Right atrium auricular region (tissue), 2 donors: ENCODE results near the gene ASB11. TPM values are rescaled to one million over a fixed set of nuclear protein-coding genes. Genes with fewer than 3 reads are reported as not detected.

Experiments used
- DNase-seq: peaks from one replicate; pipeline ENCODE4 v3.0.0-alpha.2; 2019; ENCODE audit warnings: low spot score
- H3K27ac ChIP-seq, 2 donors: fragments of 200-600 bp; sonication (generic); 1 replicate in 1 of 2; 2 replicates in 1 of 2; pipeline ENCODE4 v1.5.1; 2016 to 2019
- H3K27me3 ChIP-seq, 2 donors: fragments of 200-600 bp; sonication (generic); one replicate each; pipeline versions ENCODE4 v1.5.1 to v1.6.0; 2017 to 2019
- H3K36me3 ChIP-seq: fragments of 200-600 bp; sonication (generic); one replicate; pipeline ENCODE4 v1.5.1; 2016
- H3K4me1 ChIP-seq, 2 donors: fragments of 200-600 bp; sonication (generic); one replicate each; pipeline versions ENCODE4 v1.5.1 to v1.6.0; 2017 to 2019
- H3K4me3 ChIP-seq, 2 donors: fragments of 200-600 bp; sonication (generic); 1 replicate in 1 of 2; 2 replicates in 1 of 2; pipeline ENCODE4 v1.5.1; 2017 to 2019; ENCODE audit warnings: mild to moderate bottlenecking in 1 of 2, moderate library complexity in 1 of 2
- H3K9me3 ChIP-seq, 2 donors: fragments of 200-600 bp; sonication (generic); one replicate each; pipeline ENCODE4 v1.5.1; 2019
- total RNA-seq, 2 donors: library from RNA; depleted of rRNA; stranded (reverse); fragments of >200 nt; gene quantifications; one replicate each; pipeline ENCODE4 v1.1.0, GENCODE V29; 2016
- TF ChIP-seq, protein P1 (sequence below), 2 donors: fragments of 200-600 bp; sonication (generic); IDR thresholded peaks; one replicate each; pipeline ENCODE4 v1.5.1; 2019; ENCODE audit warnings: antibody characterized with exemption in 2 of 2

The ASB11 gene
- total RNA-seq, 2 donors from 2014 or later, result 57.1 to 137 TPM

DNA sequence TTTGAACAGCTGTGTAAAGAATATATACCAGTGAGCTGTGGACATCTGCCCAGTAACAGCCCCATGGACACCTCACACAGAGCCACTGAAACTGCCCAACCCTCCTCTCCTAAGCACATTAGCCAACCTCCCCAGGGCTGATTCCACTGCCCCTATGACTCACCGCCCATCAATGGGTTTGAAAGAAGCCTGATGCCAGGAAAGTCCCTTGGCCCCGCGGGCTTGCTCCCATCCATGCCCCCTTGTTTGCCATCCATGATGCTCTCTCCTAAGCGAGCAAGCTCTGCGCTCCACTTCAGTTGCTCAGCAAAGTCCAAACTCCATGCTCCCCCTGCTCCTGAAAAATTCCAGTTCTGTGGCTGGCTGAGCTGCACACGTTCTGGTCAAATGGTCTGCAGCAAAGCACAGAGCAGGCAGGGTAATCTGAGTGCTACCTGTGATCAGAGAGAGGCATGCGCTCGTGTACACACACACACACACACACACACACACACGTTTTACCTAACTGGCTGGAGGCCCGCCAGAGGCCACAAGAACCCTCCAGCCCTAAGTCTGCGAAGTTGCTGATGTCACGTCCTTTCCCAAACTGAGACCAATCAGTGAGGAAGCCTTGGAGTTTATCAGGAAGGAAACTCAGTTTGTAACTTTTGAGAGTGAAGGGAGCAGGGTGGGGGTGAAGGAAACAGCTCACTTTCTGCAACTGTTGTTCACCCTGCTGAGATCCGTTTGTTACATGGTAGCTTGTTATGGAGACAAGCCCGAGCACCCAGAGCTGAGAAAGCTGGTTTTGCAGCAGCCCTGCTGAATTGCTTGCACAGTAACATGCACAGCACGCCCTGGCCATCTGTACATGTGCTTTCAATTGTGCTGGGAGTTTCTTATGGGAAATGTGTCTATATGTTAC is 45.6 kb downstream of the ASB11 start, which contains the start of gene ASB9:
ASB9 (minus strand) TSS at position 466 of the 904 bp plus-strand sequence; CDS start at position 257, 209 bp downstream.
- no peak for DNase-seq
- Histone ChIP-seq H3K36me3 (no peaks in the 10 kb centered on the region), H3K27me3 (no peaks in the 10 kb centered on the region), H3K4me1 (no peaks in the 10 kb centered on the region), H3K4me3 (peak within 1 kb of the TSS in 1 of 2 donors; percentile 7), H3K9me3 (no peaks in the 10 kb centered on the region), H3K27ac (peak within 1 kb of the TSS in 1 of 2 donors; percentile 35)
- TF ChIP-seq, protein P1, sequence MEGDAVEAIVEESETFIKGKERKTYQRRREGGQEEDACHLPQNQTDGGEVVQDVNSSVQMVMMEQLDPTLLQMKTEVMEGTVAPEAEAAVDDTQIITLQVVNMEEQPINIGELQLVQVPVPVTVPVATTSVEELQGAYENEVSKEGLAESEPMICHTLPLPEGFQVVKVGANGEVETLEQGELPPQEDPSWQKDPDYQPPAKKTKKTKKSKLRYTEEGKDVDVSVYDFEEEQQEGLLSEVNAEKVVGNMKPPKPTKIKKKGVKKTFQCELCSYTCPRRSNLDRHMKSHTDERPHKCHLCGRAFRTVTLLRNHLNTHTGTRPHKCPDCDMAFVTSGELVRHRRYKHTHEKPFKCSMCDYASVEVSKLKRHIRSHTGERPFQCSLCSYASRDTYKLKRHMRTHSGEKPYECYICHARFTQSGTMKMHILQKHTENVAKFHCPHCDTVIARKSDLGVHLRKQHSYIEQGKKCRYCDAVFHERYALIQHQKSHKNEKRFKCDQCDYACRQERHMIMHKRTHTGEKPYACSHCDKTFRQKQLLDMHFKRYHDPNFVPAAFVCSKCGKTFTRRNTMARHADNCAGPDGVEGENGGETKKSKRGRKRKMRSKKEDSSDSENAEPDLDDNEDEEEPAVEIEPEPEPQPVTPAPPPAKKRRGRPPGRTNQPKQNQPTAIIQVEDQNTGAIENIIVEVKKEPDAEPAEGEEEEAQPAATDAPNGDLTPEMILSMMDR (IDR thresholded peaks at IDR 0.05), result no peak

DNA sequence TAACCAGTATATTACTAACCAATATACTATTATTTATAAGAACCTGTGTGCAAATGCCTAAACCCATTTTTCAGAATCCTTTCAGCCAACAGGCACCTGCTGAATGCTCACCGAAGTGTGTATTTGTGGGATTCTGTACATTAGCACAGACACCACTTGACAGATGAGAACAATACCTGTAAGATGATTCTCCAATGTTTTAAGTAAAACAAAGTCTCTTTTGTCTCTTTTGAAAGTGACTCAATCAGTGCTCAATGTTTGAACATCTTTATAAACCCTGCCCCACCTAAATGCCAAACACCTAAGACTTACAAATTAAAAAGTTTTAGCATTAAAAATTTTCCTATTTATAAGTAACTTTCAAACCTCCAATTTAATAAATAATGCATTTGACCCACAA is 46.3 kb downstream of the ASB11 start:
- Histone ChIP-seq H3K4me1 (no peaks in the 10 kb centered on the region), H3K27ac (no peak overlapping the region), H3K9me3 (no peaks in the 10 kb centered on the region), H3K36me3 (no peaks in the 10 kb centered on the region), H3K27me3 (no peaks in the 10 kb centered on the region), H3K4me3 (no peak overlapping the region)
- DNase-seq, result no peak
- TF ChIP-seq, protein P1 (IDR thresholded peaks at IDR 0.05), result no peak

DNA sequence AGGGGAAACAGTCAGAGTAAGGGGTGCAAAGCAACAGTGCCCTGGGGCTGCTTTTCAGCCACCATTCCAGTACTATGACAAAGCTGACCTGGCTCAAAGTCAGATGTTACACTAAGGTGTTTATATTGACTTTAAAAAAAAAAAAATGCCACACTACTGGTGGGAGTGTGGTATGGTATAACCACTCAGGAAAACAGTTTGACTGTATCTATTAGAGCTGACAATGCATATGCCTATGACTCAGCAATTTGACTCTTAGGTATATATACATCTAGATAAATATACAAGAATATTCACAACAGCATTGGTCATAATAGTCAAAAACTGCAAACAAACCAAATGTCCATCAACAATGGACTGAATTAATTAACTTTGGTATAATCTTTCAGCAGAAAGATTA is 60.6 kb downstream of the ASB11 start:
- no peak for DNase-seq
- H3K27me3 ChIP-seq, result no peaks in the 10 kb centered on the region
- no peaks in the 10 kb centered on the region for H3K9me3 ChIP-seq
- H3K4me3 ChIP-seq, result no peak overlapping the region
- H3K27ac ChIP-seq, result no peak overlapping the region
- no peaks in the 10 kb centered on the region for H3K36me3 ChIP-seq
- no peaks in the 10 kb centered on the region for H3K4me1 ChIP-seq
- TF ChIP-seq, protein P1 (IDR thresholded peaks at IDR 0.05), result no peak

DNA sequence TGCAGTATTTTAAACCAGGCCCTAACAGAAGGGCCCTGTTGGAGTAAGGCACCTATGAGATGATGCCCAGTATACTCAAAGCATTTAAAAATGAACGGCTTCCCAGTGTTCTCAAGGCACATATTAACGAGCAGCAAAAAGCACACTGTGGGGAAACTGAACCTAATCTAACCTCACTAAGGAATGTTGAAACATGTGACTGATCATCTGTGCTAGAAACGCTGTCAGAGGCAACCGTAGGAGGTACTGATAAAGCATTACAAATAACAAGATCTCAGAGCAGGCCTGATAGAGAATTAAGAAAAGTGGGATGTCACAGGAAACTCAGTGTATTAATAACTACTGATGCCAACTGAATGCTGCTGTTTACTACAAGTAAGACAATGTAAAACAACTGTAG is 69.5 kb downstream of the ASB11 start:
- no peak for DNase-seq
- H3K4me3 ChIP-seq, result no peak overlapping the region
- H3K4me1 ChIP-seq, result no peaks in the 10 kb centered on the region
- H3K27ac ChIP-seq, result no peak overlapping the region
- H3K9me3 ChIP-seq, result no peaks in the 10 kb centered on the region
- TF ChIP-seq, protein P1 (IDR thresholded peaks at IDR 0.05), result no peak
- no peaks in the 10 kb centered on the region for H3K36me3 ChIP-seq
- H3K27me3 ChIP-seq, result no peaks in the 10 kb centered on the region

DNA sequence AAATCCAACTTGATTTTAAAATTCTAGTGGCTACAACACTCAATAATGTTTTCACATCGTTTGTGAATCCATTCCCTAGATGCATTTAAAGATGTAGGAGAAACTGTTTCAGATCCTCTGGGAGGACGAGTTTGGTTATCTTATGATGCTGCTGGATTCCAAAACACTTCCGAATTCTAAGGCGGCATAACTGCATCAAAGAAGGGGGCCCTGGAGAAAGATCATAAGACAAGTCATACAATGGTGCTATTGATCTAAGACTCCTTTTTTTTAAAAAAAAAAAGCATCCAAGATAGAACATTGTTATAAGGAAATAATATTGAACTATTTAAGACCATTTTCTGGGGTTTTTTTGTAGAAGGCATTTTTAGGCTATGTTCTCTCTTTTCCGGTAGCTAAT is 71.0 kb downstream of the ASB11 start:
- Histone ChIP-seq H3K36me3 (no peaks in the 10 kb centered on the region), H3K27me3 (no peaks in the 10 kb centered on the region), H3K27ac (no peak overlapping the region), H3K4me1 (no peaks in the 10 kb centered on the region), H3K4me3 (no peak overlapping the region), H3K9me3 (no peaks in the 10 kb centered on the region)
- TF ChIP-seq, protein P1 (IDR thresholded peaks at IDR 0.05), result no peak
- no peak for DNase-seq
